T-helper 17 cell (primary cell): ENCODE data around the gene TMEM43. TPM values are rescaled to one million over a fixed set of nuclear protein-coding genes. Genes with fewer than 3 reads are reported as not detected.

Source experiments
- ATAC-seq: fragments of 150-1000 bp; cut with Tn5 transposase; 2 replicates; pipeline ENCODE4 v1.10.0; 2021; ENCODE audit warnings: mild to moderate bottlenecking, moderate library complexity
- DNase-seq, 3 donors: peaks; one replicate each; pipeline versions ENCODE4 v3.0.0 to v3.0.0-alpha.2; 2020 to 2021
- H3K9me3 ChIP-seq: one replicate; pipeline ENCODE4 v1.7.0; 2013; ENCODE audit warnings: low read length, mild to moderate bottlenecking; ENCODE audit not compliant: control insufficient read depth, poor library complexity, severe bottlenecking
- H3K27ac Mint-ChIP-seq: one replicate; pipeline ENCODE4 v1.8.0; 2022; ENCODE audit warnings: mild to moderate bottlenecking, moderate library complexity, mixed read lengths
- H3K27me3 Mint-ChIP-seq: one replicate; pipeline ENCODE4 v1.8.0; 2022; ENCODE audit warnings: mixed read lengths
- H3K36me3 Mint-ChIP-seq: one replicate; pipeline ENCODE4 v1.8.0; 2022; ENCODE audit warnings: low read depth, mixed read lengths
- H3K4me1 Mint-ChIP-seq: one replicate; pipeline ENCODE4 v1.8.0; 2022; ENCODE audit warnings: mild to moderate bottlenecking, mixed read lengths
- H3K4me3 Mint-ChIP-seq: one replicate; pipeline ENCODE4 v1.8.0; 2022; ENCODE audit warnings: mild to moderate bottlenecking, moderate library complexity, mixed read lengths
- total RNA-seq, 4 donors: library from RNA in 2 of 4; stranded (reverse) in 2 of 4; gene quantifications; one replicate each; pipeline ENCODE4 v1.2.3 and lab custom pipeline; 2022 to 2026

TMEM43 gene
- total RNA-seq, 2 donors from 2014 or later, result 45.6 to 51.4 TPM

DNA sequence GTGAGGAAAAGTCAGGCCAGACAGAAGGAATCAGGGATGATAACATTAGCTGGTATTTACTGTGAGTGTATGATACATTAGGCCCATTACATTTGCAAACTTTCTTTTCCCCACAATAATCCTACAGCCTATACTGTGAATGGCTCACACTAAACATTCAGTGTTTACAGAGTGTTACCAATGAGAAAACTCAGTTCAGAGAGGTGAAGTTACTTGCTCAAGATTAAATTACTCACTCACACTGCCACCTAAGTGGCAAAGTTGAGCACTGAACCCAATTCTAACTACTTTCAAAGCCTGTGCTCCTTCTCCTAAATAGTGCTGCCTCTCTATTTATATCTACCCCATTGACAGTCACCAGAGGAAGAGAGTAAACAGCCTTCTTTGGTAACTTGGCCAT lies 45.0 kb downstream of the TMEM43 start:
- no peaks in the 10 kb centered on the region for H3K9me3 ChIP-seq
- peak overlapping the region; percentile 68 for H3K27ac Mint-ChIP-seq
- H3K27me3 Mint-ChIP-seq, result no peaks in the 10 kb centered on the region
- DNase-seq (no peak), ATAC-seq (no peak)
- peaks cover 40% of the 10 kb centered on the region for H3K4me1 Mint-ChIP-seq
- H3K36me3 Mint-ChIP-seq, result peaks cover 39% of the 10 kb centered on the region
- no peak overlapping the region for H3K4me3 Mint-ChIP-seq

DNA sequence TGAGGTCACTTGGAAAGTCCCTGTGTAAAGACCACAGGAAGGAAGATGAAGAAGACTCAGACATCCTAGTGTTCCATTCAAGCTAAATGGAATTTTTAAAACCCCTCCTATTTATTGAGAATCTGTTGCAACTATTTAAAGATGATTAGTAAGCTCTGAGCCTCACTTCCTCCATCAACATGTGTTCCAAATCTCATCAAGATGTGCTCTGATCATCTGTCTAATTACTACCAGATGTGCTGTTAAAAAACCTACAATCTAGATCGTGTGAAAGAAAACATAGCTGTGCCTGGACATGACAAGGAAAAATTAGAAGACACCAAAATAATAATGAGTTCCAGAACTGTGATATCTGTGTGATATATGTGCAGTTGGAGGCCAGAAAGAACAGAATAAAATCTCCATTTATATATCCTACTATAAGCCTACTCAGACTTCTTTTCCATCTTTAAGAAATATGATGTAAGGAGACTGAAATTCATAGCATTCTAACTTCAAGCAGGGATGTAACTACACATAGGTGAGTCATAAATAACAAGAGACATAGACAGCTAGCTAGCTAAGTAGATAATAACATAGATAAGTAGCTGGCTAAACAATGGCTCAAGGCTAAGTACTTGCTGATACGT lies 45.8 kb downstream of the TMEM43 start:
- Mint-ChIP-seq H3K4me1 (peaks cover 48% of the 10 kb centered on the region), H3K27me3 (no peaks in the 10 kb centered on the region)

DNA sequence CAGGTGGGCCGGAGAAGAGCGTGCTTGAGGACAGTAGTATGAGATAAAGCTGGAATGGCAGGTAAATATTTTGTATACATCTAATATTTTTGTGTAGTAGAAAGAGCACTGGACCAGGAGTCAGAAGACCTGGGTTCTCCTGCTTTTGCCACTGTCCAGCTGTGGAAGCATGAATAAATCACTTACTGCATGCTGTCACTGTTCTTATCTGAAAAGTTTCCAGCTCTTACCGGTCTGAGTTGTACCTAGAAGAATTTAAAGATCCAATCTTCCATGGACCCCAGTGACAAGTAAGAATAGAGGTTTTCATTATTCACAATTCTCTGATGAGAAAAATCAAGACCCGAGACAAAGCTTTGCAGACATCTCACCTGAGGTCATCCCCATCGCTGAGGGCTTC lies 47.6 kb downstream of the TMEM43 start:
- peaks cover 25% of the 10 kb centered on the region for H3K36me3 Mint-ChIP-seq
- no peaks in the 10 kb centered on the region for H3K9me3 ChIP-seq
- peaks cover 54% of the 10 kb centered on the region for H3K4me1 Mint-ChIP-seq
- H3K4me3 Mint-ChIP-seq, result no peak overlapping the region
- ATAC-seq (no peak), DNase-seq (no peak)
- no peaks in the 10 kb centered on the region for H3K27me3 Mint-ChIP-seq
- H3K27ac Mint-ChIP-seq, result peak overlapping the region; percentile 65

More for the DNA sequence above, 45.8 kb downstream of the TMEM43 start:
- peaks cover 39% of the 10 kb centered on the region for H3K36me3 Mint-ChIP-seq
- no peak for ATAC-seq
- no peak for DNase-seq
- no peak overlapping the region for H3K4me3 Mint-ChIP-seq
- peak overlapping the region; percentile 68 for H3K27ac Mint-ChIP-seq
- H3K9me3 ChIP-seq, result no peaks in the 10 kb centered on the region

DNA sequence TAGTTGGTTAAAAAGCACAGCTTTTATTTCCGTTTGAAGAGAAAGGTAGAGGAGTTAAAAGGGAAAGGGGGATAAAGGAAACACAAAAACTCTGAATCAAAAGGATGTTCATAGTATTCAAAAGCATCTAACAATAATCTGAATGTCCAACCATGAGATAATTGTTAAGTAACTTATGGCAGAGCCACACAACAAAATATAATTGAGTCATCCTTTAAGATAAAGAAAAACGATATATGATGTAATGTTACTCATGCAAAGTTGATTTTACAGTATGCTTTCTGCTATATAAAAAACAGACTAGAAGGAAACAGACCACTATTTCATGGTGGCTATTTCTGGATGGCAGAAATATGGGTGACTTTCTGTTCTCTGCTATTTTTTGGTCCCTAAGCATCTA lies 49.6 kb downstream of the TMEM43 start:
- DNase-seq (no peak), ATAC-seq (no peak)
- Mint-ChIP-seq H3K36me3 (peaks cover 19% of the 10 kb centered on the region), H3K27me3 (no peaks in the 10 kb centered on the region), H3K4me3 (peak overlapping the region; percentile 80), H3K27ac (peak overlapping the region; percentile 96), H3K4me1 (peaks cover 63% of the 10 kb centered on the region)
- no peaks in the 10 kb centered on the region for H3K9me3 ChIP-seq

DNA sequence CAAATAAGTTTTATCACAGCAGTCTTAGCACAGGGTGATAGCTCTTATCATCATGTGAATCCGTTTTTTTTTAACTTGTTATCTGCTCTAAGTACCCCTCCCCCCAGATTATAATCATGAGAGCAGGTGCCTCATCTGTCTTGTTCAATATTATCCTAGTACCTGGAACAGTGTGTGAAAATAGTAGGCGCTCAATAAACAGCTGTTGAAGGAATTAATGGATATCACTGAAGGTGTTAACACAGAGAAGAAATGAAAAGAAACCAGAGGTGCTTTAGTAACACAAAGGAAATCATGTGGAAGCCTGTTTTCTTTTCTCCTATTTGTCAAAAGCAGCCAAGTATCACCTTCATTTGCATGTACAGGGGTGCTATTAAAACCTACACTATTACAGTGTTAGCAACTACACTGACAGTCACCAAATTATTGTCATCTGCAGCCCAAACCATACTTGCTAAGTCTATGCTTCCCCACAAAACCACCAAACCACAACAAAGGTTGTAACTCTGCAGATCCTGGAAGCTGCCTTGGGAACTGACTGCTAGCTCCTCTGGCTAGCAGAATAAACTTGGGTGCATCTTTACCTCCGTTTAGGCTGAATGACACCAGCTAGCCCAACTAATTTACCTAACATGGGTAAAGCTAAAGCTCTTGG lies 50.7 kb downstream of the TMEM43 start:
- peak overlapping the region; percentile 96 for H3K27ac Mint-ChIP-seq
- H3K36me3 Mint-ChIP-seq, result peaks cover 12% of the 10 kb centered on the region
- H3K4me3 Mint-ChIP-seq, result peak overlapping the region; percentile 80
- ATAC-seq (peak; percentile 56), DNase-seq (peak in 2 of 3 donors; percentile 36)
- no peaks in the 10 kb centered on the region for H3K27me3 Mint-ChIP-seq
- no peaks in the 10 kb centered on the region for H3K9me3 ChIP-seq
- peaks cover 63% of the 10 kb centered on the region for H3K4me1 Mint-ChIP-seq

DNA sequence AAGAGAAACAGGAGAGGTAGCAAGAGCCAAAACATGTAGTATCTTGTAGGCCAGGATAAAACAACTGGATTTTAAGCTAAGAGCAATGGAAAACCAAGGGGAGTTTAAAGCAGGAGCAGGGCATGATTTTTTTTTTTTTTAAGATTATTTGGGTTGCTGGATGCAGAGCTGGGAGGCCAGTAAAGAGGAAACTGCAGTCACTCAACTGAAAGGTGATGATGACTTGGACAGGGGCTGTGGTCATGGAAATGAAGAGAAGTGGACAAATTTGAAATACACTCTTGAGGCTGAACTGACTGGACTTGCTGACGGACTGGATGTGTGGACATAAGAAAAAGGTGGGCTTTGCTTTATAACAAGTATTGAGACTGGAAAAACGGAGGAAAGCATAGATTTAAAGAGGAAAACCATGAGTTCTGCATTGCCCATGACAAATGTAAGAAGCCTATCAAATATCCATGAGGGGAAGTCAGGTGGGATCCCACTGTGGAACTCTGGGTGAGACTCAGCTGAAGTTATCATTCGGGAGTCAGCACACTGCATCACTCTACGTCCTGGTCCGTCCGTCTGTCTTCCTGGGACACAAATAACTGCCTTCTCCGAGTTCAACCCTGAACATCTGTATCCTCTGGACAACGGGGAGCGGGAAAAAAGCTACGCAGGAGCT lies 52.9 kb downstream of the TMEM43 start:
- no peak for DNase-seq
- peaks cover 54% of the 10 kb centered on the region for H3K4me1 Mint-ChIP-seq
- peak overlapping the region; percentile 96 for H3K27ac Mint-ChIP-seq
- H3K4me3 Mint-ChIP-seq, result peak overlapping the region; percentile 99
- H3K9me3 ChIP-seq, result no peaks in the 10 kb centered on the region
- peak; percentile 3 for ATAC-seq
- H3K36me3 Mint-ChIP-seq, result peaks cover 3% of the 10 kb centered on the region
- H3K27me3 Mint-ChIP-seq, result no peaks in the 10 kb centered on the region

DNA sequence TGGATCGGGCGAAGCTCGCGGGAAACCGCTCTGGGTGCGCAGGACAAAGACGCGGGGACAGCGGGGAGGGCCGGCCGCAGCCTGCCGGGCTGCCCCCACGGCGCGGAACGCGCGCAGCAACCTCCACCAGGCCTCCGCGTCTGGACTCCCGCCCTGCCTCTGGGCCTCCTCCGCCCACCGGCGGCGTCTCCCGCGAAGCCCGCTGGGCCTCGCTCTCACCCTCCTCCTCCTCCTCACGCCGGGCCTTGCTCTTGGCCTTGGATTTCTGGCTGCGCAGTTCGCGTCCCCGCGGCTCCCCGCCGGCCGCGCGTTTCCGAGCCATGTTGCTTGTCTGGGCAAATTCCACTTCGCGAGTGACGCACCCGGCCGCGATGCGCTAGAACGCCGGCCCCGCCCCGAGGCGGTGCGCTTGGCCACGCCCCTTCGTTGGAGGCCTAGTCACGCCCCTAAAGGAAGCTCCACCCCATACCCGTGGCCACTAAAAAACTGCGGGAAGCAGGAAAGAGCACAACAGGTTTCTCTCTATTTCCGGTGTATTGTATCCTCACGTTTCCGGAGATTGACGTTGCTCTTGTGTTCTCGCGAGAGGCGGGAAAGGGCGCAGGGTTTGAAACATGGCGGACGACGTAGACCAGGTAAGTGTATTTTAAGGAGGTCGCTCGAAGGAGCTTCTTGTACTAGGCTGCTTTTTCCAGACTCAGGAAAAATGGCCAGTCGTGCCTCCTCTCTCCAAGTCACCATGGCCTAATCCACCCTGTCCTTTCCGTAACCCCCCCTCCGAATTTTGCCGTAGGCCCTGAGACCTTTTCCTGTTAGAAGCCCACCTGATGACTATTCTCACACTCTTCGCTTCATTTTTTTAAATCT lies 53.6 kb downstream of the TMEM43 start, which contains the start of the genes LSM3 and XPC:
LSM3 (plus strand) TSS at position 571 of the 867 bp plus-strand sequence; CDS start at position 615, 44 bp downstream.
XPC (minus strand) TSS at position 355 of the 867 bp plus-strand sequence; CDS start at position 322, 33 bp downstream.
- H3K27me3 Mint-ChIP-seq, result no peaks in the 10 kb centered on the region
- no peaks in the 10 kb centered on the region for H3K9me3 ChIP-seq
- H3K36me3 Mint-ChIP-seq, result peaks cover 3% of the 10 kb centered on the region
- peaks cover 48% of the 10 kb centered on the region for H3K4me1 Mint-ChIP-seq
- ATAC-seq (peak; percentile 91), DNase-seq (peak; percentile 96 to 98 (median 98))
- peak within 1 kb of the TSS; percentile 99 for H3K4me3 Mint-ChIP-seq
- peak within 1 kb of the TSS; percentile 96 for H3K27ac Mint-ChIP-seq

DNA sequence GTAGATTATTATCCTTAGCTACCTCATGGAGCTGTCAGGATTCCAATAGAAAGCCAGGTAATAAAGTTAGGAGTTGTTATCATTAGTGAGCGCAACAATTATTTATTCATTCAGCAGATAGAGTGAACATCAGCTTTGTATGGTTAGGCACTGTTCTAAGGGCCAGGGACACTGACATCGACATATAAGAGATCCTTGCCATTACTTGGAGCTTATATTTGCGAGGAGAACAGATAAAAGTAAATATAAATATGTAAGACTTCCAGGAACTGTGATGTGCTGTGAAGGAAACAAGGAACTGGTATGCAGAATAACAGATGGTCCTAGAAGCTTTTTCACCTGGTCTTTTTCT lies 54.2 kb downstream of the TMEM43 start:
- Mint-ChIP-seq H3K36me3 (peaks cover 3% of the 10 kb centered on the region), H3K4me1 (peaks cover 48% of the 10 kb centered on the region), H3K27ac (peak overlapping the region; percentile 96), H3K27me3 (no peaks in the 10 kb centered on the region), H3K4me3 (peak overlapping the region; percentile 99)
- DNase-seq (no peak), ATAC-seq (no peak)
- no peaks in the 10 kb centered on the region for H3K9me3 ChIP-seq

DNA sequence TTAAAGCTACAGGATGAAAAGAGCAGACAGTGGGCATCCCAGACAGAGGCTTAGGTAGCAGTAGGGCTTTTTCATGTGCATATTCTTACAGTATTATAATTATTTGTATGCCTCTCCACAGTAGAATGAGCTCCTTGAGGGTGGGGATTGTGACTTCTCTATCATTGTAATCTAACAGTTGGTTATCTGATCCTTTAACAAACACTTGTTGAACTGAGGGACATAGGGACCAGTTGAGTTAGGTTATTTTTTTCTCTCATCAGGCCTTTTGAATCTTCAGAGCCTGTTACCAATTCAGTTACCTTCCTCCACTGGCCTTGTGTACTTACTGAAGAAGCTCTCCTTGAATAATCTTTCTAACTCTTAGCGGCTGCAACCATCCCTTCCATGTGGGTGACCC lies 54.9 kb downstream of the TMEM43 start:
- Mint-ChIP-seq H3K36me3 (peaks cover 3% of the 10 kb centered on the region), H3K27ac (peak overlapping the region; percentile 96), H3K4me1 (peaks cover 44% of the 10 kb centered on the region), H3K27me3 (no peaks in the 10 kb centered on the region), H3K4me3 (peak overlapping the region; percentile 99)
- ATAC-seq, result no peak
- H3K9me3 ChIP-seq, result no peaks in the 10 kb centered on the region
- no peak for DNase-seq

DNA sequence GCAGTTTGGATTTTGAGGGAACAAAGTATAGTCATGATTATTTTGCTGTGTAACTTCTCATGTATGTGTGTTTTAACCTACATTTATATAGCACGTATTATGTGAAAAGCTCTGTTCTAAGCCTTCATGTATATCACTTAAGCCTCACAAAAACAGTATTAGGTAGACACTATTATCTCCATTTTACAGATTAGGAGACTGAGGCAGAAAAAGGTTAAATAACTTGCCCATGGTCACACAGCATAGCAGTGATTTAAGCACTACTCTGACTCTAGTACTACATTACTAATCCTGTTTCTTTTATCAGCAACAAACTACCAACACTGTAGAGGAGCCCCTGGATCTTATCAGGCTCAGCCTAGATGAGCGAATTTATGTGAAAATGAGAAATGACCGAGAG lies 56.4 kb downstream of the TMEM43 start:
- no peak for ATAC-seq
- Mint-ChIP-seq H3K36me3 (peaks cover 3% of the 10 kb centered on the region), H3K4me3 (no peak overlapping the region), H3K4me1 (peaks cover 31% of the 10 kb centered on the region), H3K27ac (no peak overlapping the region), H3K27me3 (no peaks in the 10 kb centered on the region)
- H3K9me3 ChIP-seq, result no peaks in the 10 kb centered on the region
- no peak for DNase-seq

DNA sequence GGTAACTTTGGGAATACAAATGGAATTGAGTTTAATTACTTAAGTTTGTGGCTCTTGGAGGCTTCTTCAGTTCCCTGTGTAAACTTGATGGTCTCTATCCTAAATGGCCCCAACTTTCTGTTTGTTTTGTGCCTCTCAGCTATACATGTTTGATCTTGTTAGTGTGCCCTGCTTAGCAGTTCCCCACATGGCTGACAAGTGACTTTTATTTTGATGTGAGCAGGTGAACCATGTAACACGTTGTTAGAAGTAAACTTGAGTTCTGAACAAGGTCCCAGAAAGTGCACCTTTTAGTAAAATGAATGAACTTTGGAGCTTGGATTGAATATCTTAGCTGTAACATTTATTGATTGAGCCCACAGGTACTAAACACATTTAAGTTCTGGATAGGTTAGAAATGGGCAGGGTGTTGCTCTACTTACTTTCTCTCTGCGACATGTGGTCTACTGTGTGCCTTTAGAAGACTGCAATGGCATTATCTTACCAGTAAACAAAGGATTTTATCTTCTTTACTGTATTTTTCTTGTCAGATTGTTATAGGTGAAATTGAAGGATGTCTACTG lies 58.2 kb downstream of the TMEM43 start:
- Mint-ChIP-seq H3K36me3 (peaks cover 6% of the 10 kb centered on the region), H3K4me1 (peaks cover 19% of the 10 kb centered on the region), H3K27me3 (no peaks in the 10 kb centered on the region), H3K27ac (no peak overlapping the region), H3K4me3 (no peak overlapping the region)
- no peak for DNase-seq
- no peaks in the 10 kb centered on the region for H3K9me3 ChIP-seq
- no peak for ATAC-seq

DNA sequence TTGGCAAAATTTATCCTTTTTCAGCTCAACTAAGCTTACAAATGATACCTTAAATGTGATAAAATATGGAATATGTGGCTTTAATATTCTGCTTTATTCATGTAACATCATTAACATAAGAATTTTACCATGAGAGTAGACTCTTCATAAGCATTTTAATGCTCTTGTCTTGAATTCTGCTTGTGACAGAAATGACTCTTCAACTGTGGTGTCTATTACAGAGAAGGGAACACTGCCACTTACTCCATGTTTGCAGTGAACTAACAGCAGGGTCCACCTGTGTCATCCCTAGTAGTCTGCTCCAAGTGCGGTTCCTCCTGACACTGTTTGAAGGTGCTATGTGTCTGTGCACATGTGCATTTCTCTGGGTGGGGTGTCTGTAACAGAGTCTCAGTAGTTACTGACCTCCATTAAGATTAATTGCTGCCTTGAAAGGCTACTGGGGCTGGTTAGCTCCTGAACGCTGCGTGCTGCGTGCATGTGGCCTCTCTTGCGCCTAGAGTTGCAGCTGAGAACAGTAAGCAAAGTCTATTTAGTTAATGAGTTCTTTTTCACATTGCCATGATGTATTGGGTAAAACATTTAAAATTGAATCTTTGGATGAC lies 62.1 kb downstream of the TMEM43 start:
- ATAC-seq (no peak), DNase-seq (no peak)
- Mint-ChIP-seq H3K36me3 (peaks cover 15% of the 10 kb centered on the region), H3K4me3 (no peak overlapping the region), H3K27ac (no peak overlapping the region), H3K4me1 (peaks cover 21% of the 10 kb centered on the region), H3K27me3 (no peaks in the 10 kb centered on the region)
- no peaks in the 10 kb centered on the region for H3K9me3 ChIP-seq
